ENCODE measurements around the gene SKIDA1. TPM values are rescaled to one million over a fixed set of nuclear protein-coding genes. Genes with fewer than 3 reads are reported as not detected.
A peak's percentile ranks its signal among the peaks of the same experiment; 100 is the strongest.

The SKIDA1 gene
- total RNA-seq, 2 donors from 2014 or later = 0.54 TPM; not detected in 1

DNA sequence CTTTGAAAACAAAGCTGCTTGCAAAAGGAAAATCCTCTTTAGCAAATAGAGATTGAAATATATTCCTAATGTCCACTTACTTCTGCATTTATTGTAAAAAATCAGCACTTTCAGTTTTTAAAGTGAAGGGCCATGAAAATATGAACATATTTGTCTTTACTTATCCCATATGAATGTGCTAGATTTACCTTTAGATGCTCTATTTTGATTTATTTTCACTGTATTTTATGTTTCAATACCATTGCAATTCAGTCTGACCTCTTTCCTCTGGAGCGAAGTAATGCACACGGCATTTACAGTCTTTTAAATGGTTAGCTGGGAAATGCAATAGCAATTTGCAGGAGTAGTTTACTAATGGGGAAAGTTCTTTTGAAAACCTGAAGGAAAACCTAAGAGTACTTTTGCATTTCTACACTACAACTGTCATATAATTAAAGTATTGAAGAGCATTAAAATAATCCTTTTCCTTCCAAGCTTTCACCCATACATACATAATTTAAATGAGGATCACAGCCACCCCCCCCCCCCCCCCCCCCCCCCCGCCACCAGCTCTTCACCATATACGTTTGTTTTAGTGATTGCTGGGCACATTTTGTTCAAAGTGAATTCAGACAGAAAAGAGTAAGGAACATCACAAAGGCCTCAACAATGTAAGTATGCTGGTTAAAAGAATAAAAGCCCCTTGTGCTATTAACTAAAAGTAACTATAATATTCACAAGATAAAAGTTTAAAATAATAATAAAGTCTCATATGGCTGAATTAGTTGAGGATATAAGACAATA lies 3.5 kb downstream of the SKIDA1 start:
- peaks cover 4 to 15% of the 10 kb centered on the region in 2 donors for H3K36me3 Mint-ChIP-seq
- H3K9me3 Mint-ChIP-seq = no peaks in the 10 kb centered on the region
- no peak for ATAC-seq
- DNase-seq (ENCODE audit: low spot score in 2 of 2) = no peak
- no peak overlapping the region for H3K27ac Mint-ChIP-seq

DNA sequence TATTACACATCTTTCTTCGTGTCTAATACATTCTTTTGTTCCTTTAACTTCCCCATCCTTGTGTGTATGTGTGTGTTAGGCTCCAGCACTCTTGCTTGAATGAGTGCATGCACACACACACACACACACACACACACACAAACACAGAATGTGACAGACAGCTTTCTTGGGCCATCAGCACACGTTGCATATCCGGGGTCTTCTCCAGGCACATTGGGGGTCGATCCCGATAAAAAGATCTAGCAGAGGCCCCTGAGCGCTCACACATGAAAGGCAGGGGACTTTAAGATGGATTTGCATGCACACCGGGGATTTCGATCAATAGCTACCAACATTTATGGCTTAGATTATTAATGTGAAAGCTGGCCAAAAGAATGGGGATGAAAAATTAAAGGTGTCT lies 4.5 kb downstream of the SKIDA1 start:
- DNase-seq (ENCODE audit: low spot score in 2 of 2) (no peak), ATAC-seq (no peak)
- no peaks in the 10 kb centered on the region for H3K9me3 Mint-ChIP-seq
- no peak overlapping the region for H3K27ac Mint-ChIP-seq
- H3K36me3 Mint-ChIP-seq = peaks cover 0 to 9% of the 10 kb centered on the region in 2 donors

DNA sequence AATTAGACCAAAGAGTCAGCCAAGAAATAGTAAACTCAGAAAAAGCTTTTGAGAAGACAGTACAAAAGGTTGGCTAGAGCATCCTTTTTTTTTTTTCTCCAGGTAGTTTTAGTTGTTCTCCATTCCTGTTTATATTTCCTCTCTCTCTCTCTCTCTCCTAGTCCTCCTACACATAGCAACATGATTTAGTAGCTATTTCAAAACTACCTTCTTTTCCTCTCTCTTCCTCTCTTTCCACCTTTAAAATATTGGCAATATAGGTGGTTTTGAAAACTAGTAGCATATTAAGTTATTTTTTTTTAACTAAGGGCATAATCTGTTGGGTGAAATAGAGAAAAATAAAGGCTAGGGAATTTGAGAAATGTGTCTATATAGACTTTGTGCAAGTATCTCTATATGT lies 5.0 kb downstream of the SKIDA1 start:
- H3K36me3 Mint-ChIP-seq = peaks cover 0 to 8% of the 10 kb centered on the region in 2 donors
- H3K27ac Mint-ChIP-seq = no peak overlapping the region
- no peak for DNase-seq (ENCODE audit: low spot score in 2 of 2)
- no peaks in the 10 kb centered on the region for H3K9me3 Mint-ChIP-seq
- no peak for ATAC-seq

DNA sequence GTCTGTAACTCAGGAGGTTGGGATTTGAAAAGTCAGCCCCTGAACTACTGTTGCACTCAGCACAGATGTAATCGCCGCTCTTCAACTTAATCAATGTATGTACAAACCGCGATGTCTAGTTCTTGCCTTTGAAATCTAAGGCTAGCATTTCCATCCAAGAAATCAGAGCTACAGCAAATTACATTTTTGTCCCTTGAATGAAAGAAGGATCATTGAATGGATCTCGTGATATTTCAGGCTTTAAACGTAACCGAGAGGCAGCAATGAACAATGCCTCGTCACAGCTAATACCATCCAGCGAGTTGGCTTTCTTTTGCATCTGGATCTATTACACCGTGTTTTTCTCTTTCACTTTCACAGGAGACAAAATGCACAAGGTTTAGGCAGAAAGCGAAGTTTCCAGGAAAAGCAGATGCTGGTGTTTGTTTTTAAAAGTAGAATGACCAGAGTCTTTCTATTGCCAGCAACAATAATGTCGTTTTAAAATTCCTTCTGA lies 5.5 kb downstream of the SKIDA1 start:
- H3K27ac Mint-ChIP-seq = no peak overlapping the region
- no peaks in the 10 kb centered on the region for H3K9me3 Mint-ChIP-seq
- ATAC-seq (peak; percentile 33 to 54), DNase-seq (ENCODE audit: low spot score in 2 of 2) (no peak)
- H3K36me3 Mint-ChIP-seq = peaks cover 0 to 3% of the 10 kb centered on the region in 2 donors

DNA sequence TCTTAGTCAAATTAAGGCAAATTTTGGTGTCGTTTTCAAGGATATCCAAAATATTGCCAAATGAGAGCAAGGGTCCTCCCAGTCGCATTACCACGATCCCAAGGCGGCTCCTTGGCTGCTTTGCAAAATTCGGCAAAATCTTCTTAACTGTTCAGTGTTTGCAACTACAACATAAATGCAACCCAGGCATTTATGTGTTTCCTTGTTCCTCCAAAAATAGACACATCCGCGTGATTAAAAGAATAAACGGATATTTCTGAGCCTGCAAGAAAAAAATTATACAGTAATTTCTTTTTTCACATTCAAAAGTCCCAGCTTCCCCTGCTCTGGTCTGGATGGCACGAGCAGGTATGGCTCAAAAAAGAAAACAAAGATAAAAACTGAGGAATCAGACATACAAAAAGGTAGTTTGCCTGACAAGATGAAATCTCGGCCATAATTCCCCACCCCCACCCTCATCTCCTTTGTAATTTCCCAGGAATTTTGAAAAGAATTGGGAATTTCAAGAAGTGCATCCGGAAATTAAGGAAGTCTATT lies 6.0 kb downstream of the SKIDA1 start:
- DNase-seq (ENCODE audit: low spot score in 2 of 2) (no peak), ATAC-seq (no peak)
- Mint-ChIP-seq H3K27ac (no peak overlapping the region), H3K36me3 (no peaks in the 10 kb centered on the region), H3K9me3 (no peaks in the 10 kb centered on the region)

DNA sequence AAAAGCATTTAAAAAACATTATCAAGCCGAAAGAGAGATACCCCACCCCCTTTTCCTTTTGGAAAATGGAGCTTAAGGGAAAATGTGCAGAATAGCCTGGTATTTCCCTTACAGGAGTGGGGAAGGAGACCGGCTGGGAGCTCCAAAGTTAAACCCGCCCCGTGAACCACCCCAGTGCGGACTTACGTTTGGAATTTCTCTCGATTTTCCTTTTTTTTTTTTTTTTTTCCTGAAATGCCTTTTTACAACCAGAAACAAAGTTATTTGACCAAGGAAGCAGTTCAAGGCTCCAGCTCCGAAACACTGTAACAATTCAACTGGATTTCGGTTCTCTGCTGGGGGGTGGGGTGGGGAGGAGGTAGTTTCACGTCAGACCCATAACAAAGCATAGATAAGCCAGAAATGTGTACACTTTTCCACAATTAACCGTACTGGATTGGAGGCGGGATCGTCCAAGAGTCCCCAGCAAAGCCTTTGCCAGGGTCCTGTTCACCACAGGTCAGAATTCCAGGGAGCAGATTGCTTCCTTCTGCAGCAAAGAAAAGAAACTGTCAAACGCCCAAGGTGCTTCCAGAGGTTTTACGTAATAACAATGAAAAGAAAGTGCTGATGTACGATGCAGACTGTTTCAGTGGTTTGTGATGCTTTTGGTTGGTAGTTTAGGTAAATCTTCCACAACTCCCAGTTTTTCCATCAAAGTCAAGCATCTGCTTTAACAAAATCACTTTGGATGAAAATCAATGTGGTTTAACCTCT lies 6.7 kb downstream of the SKIDA1 start:
- DNase-seq (ENCODE audit: low spot score in 2 of 2) (no peak), ATAC-seq (no peak)
- H3K9me3 Mint-ChIP-seq = no peaks in the 10 kb centered on the region
- H3K36me3 Mint-ChIP-seq = no peaks in the 10 kb centered on the region
- no peak overlapping the region for H3K27ac Mint-ChIP-seq

DNA sequence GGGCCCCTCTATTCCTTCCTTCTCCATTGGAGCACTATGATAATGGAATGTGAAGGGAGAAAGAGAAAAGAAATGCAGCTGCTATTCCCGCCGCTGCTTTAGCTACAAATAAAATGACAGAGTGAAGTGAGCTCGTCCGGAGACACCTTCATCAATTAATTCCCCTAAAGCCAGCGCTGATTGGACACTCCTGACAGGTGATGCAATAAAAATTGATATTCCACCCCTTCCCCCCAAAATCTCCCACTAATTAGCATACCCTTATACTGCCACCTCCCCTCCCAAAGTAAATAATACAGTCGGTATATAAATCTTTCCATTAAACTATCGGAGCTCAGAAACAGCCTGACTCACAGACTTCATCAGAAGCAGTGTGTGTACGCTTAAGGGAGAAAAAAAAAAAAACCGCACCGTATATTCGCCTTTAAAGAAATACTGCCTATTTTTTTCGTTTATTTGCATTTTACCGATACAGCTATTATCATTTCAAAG lies 7.3 kb downstream of the SKIDA1 start:
- no peaks in the 10 kb centered on the region for H3K9me3 Mint-ChIP-seq
- ATAC-seq (peak; percentile 50 to 53), DNase-seq (ENCODE audit: low spot score in 2 of 2) (no peak)
- H3K27ac Mint-ChIP-seq = no peak overlapping the region
- no peaks in the 10 kb centered on the region for H3K36me3 Mint-ChIP-seq

DNA sequence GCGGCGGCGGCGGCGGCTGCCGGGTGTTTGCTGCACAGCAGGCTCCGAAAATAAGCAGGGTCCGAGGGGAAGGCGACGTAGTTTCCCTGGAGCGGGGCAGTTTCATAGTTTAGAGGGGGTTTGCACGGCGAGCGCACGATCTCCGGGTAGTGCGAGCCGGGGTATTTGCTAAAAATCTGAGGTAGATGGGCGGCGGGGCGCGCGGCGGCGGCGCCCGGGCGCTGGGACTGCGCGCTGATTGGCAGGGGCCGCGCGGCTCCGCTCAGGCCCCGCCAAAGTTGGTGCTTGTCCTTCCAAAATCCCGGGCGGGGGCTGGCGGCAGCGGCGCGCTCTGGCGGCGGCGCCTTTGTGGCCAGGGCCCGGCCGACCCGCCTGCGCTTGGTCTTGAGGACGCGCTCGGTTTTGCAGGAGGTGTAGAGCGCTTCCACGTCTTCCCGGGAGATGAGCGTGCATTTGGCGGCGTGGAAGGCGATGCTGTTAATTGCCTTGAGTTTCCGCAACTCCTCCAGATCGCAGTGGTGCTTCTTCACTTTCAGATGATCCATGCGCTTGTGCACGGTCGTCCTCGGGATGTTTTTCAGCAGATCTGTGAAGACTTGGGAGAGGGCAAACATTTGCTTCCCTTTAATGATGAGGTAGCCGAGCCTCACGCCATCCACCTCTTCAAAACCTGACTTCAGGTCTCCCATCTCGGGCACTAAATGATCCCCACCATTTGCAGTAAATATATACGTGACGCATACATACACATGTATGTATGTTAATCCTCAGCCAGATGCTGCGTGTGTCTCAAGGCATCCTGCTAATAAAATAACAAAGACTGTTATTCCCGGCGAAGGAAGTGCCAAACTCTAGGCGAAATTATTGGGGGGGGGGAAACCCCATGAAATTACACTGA lies 8.1 kb downstream of the SKIDA1 start:
- H3K27ac Mint-ChIP-seq = no peak overlapping the region
- H3K9me3 Mint-ChIP-seq = no peaks in the 10 kb centered on the region
- DNase-seq (ENCODE audit: low spot score in 2 of 2) (peak in 1 of 2 donors; percentile 40), ATAC-seq (peak; percentile 71 to 72)
- H3K36me3 Mint-ChIP-seq = no peaks in the 10 kb centered on the region

DNA sequence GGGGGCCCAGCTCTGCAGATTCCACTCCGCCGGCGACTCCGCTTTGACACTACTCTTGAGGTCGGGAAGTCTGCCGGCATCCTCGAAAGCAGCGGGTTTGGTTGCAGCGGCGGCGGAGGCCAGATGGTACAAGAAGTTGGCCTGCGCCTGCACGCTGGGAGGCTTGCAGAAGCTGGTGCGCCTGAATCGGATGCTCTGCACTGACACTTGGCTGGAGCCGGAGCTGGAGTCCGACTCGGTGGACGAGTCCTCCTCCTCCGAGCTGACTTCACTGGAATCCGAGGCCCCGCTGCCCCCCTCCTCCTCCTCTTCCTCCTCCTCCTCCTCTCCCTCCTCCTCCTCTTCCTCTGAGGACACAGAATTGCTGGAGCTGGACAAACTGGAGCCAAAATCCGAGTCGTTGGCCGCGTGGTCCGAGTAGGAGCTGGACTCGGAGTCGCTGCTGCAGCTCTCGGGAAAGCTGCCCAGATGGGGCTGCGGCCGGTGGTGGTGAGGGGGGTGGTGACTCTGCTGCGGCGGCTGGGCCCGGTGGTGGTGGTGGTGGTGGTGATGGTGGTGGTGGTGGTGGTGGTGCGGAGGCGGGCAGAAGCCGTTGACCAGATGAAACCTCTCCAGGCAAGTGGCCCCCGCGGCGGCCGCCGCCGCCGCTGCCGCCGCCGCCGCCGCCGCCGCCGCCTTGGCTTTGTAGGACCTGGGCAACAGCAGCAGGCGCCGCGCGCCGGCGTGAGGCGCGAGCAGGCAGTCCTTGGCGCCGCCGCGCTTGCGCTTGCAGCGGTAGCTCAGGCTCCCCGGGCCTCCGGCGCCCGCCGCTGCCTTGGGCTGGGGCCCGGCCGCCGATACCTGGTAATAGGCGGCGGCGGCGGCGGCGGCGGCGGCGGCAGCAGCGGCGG lies 9.0 kb downstream of the SKIDA1 start:
- no peaks in the 10 kb centered on the region for H3K36me3 Mint-ChIP-seq
- DNase-seq (ENCODE audit: low spot score in 2 of 2) (peak in 1 of 2 donors; percentile 54), ATAC-seq (peak; percentile 76 to 78)
- H3K27ac Mint-ChIP-seq = no peak overlapping the region
- H3K9me3 Mint-ChIP-seq = no peaks in the 10 kb centered on the region

DNA sequence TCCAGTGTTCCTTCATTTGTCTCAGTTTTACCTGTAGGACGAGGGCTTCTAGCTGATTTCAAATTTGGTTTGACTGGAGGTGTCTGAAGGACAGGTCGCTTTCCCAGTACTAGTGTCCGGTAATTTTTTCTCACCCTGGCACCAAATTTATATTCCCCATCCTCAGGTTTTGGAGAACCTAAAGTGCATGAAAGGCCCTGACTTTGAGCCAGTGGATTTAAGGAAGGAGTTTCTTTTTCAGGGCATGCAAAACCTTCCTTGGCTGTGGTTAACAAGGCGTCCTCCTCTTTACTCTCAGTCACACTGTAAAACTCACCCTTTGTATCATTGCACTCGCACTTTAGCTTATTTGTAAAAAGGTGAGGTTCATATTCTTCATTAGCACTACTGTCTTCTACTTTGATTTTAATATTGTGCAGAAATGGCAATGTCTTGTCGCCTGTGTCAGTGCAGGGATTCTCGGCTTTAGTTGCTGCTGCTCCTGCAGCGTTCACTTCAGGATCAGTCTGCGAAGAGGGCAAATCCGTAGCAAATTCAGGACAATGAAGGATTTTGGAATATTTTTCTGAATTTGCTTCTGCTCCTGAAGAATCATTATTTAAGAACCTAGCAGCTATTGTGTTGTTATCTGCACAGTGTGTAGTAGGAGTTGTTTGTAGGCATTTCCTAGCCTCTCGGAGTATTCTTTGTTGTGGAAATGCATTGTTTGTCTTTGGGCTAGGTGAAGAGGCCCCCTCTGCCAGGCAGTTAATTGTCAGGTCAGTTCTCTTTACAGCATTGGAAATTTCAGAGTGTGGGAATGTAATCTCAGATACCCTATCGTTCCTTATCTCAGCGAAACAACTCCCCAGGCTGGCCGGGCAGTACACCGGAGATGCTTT lies 9.9 kb downstream of the SKIDA1 start:
- no peak for ATAC-seq
- H3K9me3 Mint-ChIP-seq = no peaks in the 10 kb centered on the region
- no peaks in the 10 kb centered on the region for H3K36me3 Mint-ChIP-seq
- H3K27ac Mint-ChIP-seq = no peak overlapping the region
- no peak for DNase-seq (ENCODE audit: low spot score in 2 of 2)

DNA sequence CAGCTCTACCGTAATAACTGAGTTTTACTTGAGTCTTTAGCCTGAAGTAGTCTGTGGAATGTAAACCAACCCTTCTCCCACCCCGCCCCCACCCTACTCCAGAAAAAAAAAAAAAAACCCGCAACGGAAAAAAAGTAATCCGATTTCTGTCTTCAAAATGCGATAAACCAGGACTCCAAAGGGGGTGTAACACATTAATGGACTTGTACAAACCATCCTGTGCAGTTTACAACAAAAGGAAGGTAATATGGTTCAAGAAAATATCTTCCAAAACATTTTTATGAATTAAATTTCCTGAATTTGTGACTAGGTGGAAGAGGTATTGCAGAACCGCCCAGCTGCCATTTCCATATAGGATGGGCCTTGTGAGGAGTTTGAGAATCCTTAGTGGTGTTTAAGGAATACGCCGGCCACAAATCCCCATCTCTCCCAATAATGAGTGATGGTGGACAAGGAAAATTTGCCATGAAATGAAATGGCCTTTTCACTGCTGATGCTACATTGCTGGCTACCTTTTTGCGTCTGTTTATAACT lies 10.6 kb downstream of the SKIDA1 start:
- no peak for ATAC-seq
- Mint-ChIP-seq H3K36me3 (no peaks in the 10 kb centered on the region), H3K9me3 (no peaks in the 10 kb centered on the region), H3K27ac (no peak overlapping the region)
- no peak for DNase-seq (ENCODE audit: low spot score in 2 of 2)

DNA sequence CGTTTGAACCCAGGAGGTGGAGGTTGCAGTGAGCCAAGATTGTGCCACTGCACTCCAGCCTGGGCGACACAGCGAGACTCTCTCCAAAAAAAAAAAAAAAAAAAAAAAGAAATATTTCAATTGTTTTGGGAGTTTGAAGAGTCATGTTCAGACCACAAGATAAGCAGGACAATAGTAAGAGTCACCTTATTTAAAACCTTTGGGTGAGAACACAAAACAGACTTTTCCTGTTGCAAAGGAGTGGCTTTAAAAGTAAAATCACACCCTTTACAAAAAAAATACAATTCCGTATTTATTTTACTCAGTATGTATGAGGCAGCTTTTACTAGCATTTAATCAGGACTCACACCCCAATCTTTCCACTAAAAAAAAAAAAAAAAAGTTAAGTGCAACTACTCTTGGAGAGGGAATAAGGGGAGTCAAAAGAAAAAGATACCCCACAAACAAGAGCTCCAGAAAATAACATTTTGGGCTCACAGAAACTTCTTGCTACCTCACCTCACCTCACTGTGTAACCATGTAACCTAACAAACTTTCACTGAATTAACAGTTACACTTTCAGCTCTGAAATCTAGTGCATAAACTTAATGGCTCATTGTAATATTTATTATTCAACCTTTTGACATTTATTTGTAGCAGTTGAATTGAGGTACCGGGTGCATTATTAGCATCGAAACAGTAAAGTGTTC lies 11.2 kb downstream of the SKIDA1 start:
- no peak for DNase-seq (ENCODE audit: low spot score in 2 of 2)
- no peak overlapping the region for H3K27ac Mint-ChIP-seq
- H3K36me3 Mint-ChIP-seq = no peaks in the 10 kb centered on the region
- ATAC-seq = no peak
- H3K9me3 Mint-ChIP-seq = no peaks in the 10 kb centered on the region

DNA sequence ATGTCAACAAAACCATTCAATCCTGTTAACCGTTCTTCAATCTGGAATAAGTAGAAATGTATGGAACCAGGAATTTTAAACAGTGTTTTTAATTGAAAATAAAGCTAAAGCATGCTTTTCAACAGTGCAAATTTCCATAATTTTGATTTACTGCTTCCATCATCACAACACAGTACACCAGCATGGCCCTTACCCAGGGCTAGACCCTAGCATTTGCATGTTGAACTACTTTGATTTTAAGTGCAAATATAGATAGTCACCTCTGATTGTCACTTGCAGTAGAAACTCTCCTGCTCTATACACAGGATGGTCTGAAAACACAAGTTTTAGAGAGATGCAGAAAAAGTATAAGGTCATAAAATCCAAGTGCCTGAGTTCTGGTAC lies 12.1 kb downstream of the SKIDA1 start:
- DNase-seq (ENCODE audit: low spot score in 2 of 2) (no peak), ATAC-seq (no peak)
- Mint-ChIP-seq H3K36me3 (no peaks in the 10 kb centered on the region), H3K27ac (no peak overlapping the region), H3K9me3 (no peaks in the 10 kb centered on the region)

Measured in activated naive CD4-positive, alpha-beta T cell treated with anti-CD3 and anti-CD28 coated beads, Interleukin-2, amount 50 U/mL, for 72 hours (primary cell).